Measurements from ENCODE around the gene DNAJC8. TPM values are rescaled to one million over a fixed set of nuclear protein-coding genes. Genes with fewer than 3 reads are reported as not detected.
A peak's percentile ranks its signal among the peaks of the same experiment; 100 is the strongest.

Gene DNAJC8
- total RNA-seq, 1 donor from 2014 or later = 68.1 TPM

GRCh38 chr1:28249013-28249865, 16.4 kb upstream of the DNAJC8 start:
- peak; percentile 62 for DNase-seq

- peak; percentile 87 for DNase-seq
Observed at GRCh38 chr1:28248273-28249012, 15.6 kb upstream of the DNAJC8 start.

- DNase-seq = no peak
Observed at GRCh38 chr1:28247612-28248272, 14.9 kb upstream of the DNAJC8 start.

- peak; percentile 43 for DNase-seq
Observed at GRCh38 chr1:28246427-28246832, 13.6 kb upstream of the DNAJC8 start.

DNA sequence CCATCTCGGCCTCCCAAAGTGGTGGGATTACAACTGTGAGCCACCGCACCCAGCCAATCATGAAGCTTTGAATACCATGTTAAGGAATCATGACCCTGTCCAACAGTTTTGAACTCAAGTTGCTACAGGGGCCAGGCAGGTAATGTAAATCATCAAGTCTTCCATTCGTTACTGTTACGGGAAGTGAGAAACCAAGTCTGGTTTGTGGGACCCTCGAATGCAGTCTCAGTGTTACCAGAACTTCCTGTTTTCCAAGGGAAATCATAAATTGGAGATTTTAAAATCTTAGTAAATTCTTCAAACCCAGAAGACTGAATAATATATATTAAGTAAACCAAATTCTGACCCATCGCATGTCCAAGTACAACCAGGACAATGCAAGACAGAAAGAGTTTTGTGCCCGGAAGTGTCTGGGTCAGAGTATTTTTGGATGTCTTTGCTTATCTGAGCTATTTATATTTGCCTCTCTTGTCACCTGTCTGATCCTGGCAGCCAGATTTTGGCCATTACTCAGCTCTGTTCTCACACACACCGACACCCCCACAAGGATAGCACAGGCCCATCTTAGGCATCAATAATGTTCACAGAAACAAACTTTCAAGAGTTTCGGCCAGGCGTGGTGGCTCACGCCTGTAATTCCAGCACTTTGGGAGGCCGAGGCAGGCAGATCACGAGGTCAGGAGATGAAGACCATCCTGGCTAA, 11.9 kb upstream of the DNAJC8 start:
- no peak for DNase-seq

- peak; percentile 26 for DNase-seq
Observed at GRCh38 chr1:28243685-28244311, 11.0 kb upstream of the DNAJC8 start.

DNA sequence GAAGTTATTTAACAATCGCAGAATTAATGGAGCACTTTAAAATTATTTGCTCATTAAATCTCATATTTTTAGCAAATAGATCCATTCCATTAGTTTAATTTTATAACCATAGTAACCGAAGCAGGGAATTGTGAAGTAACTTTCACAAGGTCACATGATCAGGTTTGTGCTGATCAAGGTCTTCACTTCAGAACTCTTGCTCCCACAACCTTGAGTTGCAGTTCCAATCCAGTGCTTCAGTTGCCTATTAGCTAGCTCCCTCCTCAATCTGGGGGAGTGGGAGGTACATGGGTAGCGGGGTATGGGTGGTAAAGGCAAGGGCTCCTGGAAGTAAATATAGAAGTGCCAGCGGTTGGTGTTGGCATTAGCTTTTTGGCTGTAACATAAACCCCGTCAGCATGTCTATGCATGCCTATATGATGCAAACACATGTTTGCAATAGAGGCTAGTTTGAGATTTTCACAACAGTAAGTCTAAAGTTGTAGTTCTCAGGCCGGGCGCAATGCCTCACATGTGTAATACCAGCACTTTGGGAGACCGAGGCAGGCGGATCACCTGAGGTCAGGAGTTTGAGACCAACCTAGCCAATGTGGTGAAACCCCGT, 8.9 kb upstream of the DNAJC8 start:
- DNase-seq = no peak

DNA sequence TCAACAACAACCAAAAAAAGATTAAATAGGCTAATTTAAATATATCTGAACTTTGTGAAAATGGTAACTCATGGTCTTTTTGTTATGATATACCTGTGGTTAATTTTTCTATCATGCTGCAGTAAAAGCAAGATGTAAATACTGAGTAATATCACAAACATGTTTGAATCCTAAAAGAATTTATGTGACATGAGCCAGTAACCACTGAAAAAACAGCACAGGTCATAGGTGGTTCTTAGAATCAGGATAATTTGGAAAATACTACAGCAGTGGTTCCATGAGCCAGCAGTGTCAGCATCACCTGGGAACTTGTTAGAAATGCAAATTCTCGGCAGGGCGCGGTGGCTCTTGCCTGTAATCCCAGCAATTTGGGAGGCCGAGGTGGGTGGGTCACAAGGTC, 7.2 kb upstream of the DNAJC8 start:
- no peak for DNase-seq

- DNase-seq = no peak
Observed at GRCh38 chr1:28239004-28239403, 6.2 kb upstream of the DNAJC8 start.

GRCh38 chr1:28236656-28237322, 4.0 kb upstream of the DNAJC8 start:
- DNase-seq = peak; percentile 12

- peak; percentile 99 for DNase-seq
Observed at GRCh38 chr1:28235755-28236655, 3.2 kb upstream of the DNAJC8 start, which contains the start of gene ATP5IF1. Gene ATP5IF1, plus strand, starts transcription at chr1:28236124. Its CDS starts 60 bp downstream, at chr1:28236184.

GRCh38 chr1:28233264-28233606, 406 bp upstream of the DNAJC8 start:
- no peak for DNase-seq

- no peak for DNase-seq
Observed at GRCh38 chr1:28229996-28230395, 2.8 kb downstream of the DNAJC8 start.

DNA sequence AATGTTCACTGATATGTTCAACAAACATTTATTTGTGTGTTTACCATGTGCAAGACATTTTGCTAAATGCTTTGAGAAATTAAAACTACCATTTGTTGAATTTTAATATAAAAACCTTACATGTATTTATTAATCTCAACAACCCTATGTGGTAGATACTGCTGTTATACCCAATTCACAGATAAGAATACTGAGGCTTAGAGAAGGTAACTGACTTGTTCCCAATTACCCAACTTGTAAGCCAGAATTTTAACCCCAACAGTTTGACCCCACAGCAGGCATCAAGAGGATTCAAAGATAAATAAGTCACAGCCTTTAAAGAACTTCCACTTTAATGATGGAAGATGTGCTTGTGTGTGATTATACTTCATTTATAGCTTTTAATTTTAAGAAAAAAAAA, 3.7 kb downstream of the DNAJC8 start:
- no peak for DNase-seq

DNA sequence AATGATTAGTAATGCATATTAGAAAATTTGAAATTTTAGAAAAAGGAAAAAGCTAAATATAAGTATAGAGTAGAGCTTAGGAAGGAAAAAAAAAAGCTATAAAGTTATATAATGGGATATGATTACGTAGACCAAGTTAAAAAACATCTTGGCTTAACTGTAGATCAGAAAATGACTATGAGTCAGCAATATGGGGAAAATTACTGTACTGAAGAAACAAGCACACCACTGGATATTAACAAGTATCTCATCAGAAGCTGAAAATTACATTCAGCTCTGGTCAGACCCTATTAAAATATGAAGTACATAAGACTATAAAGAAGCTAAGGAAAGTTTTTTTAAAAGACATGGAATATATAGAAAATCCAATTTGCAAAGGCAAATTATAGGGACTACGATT, 19.5 kb downstream of the DNAJC8 start:
- no peak for DNase-seq

DNA sequence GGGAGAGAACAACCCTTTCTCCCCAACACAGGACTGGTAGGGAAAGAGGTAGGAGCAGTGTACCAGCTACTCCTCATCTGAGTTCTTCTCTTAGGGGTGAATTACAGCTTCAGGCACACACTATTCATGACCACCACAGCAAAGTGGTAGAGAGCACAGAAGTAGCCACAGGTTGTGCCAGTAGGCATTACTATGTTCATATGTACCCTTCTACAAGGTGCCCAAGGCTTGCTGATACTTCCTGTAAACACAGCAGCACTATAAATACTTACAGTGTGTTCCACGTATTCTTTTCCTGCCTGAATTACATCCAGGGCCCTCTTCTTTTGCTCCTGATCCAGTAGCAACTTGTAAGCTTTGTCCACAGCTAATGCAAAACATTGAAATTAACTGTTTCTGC, 23.1 kb downstream of the DNAJC8 start:
- DNase-seq = no peak

DNA sequence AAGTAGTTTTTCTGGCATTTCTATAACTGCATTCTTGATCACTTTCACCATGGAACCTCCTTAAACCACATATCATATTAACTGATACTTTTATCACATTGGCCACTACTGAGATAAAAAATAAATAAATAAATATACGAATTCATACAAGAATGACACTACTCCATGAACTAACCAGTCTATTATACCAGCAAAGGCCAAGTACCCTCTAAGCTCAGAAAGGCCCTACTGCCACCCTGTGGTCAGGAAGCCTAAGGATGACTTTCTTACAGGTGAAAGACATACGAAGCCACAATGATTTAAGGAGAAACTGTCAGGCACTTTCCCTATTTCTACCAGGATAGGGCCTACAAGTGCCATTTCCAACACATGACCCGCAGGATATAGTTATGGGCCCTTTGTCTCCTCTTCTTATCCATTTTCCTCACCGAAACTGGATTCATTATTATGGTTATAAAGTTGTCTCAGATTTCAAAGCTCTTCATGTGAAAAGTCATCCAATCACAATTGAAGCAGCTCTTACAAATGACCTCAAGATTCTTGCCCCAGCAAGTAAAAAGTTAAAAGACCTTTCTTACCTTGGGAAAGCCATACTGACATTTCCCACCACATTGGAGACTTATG, 23.9 kb downstream of the DNAJC8 start:
- DNase-seq = peak; percentile 86

- DNase-seq = no peak
Observed at GRCh38 chr1:28205243-28205642, 27.6 kb downstream of the DNAJC8 start.

GRCh38 chr1:28200234-28200873, 32.5 kb downstream of the DNAJC8 start:
- no peak for DNase-seq

Data from dermis blood vessel endothelial cell (primary cell).